ENCODE data around the gene ZC3H10. TPM values are rescaled to one million over a fixed set of nuclear protein-coding genes. Genes with fewer than 3 reads are reported as not detected.

The ZC3H10 gene
- polyA plus RNA-seq, 3 donors = 1.6 to 2.4 (median 1.9) TPM

DNA sequence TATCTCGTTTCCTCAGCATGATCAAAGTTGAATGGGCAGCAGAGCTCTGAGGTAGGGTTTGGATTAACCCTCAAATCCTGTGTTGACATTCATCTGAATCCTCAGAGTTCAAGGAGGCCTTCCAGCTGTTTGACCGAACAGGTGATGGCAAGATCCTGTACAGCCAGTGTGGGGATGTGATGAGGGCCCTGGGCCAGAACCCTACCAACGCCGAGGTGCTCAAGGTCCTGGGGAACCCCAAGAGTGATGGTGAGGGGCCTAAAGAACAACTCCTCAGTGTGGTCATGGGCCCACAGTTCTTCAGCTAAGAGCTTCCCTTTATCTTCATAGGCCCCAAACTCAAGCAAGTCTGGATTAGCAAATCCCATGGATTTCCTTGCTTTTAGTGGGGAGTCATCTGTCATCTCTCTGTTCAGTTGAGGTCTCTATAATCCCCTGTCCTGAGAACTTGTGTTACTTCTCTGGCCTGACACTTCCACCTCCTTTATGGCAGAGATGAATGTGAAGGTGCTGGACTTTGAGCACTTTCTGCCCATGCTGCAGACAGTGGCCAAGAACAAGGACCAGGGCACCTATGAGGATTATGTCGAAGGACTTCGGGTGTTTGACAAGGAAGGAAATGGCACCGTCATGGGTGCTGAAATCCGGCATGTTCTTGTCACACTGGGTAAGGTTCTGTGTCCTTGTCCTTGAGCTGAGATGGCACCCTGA is 41.6 kb downstream of the ZC3H10 start:
- 19 to 24% (median 19%) methylated on average over 8 of the region's 8 CpGs for WGBS, 3 donors
- no peak overlapping the region for H3K27ac ChIP-seq (ENCODE audit: low read depth, low read length)

DNA sequence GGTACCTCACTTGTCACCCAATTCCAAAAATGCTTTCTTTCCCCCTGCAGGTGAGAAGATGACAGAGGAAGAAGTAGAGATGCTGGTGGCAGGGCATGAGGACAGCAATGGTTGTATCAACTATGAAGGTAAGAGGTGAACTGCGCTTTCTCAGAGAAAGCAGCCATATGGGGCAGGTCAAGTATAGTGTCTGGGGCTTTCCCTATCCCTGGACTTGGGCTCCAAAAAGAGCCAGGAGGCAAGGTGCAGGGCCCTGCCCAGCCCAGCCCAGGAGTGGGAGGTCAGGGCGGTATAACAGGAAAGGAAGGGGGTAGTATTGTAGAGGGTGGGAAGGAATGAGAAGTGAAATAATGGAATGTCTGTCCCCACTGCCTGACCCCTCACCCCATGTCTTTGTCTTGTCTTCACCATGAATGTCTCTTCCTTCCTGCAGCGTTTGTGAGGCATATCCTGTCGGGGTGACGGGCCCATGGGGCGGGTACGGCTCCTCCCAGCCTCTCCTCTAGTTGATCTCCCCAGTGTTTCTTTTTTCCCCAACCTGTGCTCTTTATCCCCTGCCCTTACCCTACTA is 42.2 kb downstream of the ZC3H10 start:
- no peak overlapping the region for H3K27ac ChIP-seq (ENCODE audit: low read depth, low read length)
- 17 to 57% (median 26%) methylated on average over 7 of the region's 7 CpGs for WGBS, 3 donors

GRCh38 chr12:56160894-56161689 is 43.0 kb downstream of the ZC3H10 start:
- 69 to 72% (median 72%) methylated on average over 11 of the region's 11 CpGs for WGBS, 3 donors
- no peak overlapping the region for H3K27ac ChIP-seq (ENCODE audit: low read depth, low read length)

DNA sequence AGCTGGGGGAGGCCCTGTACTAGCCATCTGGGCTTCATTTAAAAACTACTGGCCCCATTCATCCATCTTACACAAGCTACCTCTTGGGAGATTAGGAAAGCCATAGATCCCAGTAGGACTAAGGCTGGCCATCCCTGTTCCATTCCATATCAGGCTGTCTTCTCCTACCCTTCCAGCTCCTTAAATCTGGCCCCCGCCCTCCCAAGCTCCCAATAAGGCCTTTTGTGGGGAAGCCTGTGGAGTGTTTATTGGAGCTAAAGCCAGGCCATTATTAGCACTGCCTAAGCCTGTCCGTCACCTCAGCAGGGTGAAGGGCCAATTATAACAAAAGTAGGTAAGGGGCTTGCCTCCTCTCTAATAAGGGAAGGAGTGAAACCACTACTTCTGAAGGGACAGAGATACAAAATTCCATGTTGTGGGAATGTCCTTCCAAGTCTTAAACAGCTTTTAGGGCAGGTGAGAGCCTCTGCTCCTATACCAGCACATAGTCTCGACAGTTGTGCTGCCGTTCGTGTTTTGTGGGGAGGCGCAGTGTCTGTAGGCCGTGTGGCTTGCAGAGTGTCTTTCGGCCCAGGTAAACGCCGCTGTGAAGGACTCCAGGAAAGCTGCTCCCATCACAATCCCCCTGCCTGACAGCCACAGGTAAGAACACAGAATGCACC is 43.8 kb downstream of the ZC3H10 start:
- no peak overlapping the region for H3K27ac ChIP-seq (ENCODE audit: low read depth, low read length)
- 80% methylated on average over 10 of the region's 10 CpGs for WGBS, 3 donors

DNA sequence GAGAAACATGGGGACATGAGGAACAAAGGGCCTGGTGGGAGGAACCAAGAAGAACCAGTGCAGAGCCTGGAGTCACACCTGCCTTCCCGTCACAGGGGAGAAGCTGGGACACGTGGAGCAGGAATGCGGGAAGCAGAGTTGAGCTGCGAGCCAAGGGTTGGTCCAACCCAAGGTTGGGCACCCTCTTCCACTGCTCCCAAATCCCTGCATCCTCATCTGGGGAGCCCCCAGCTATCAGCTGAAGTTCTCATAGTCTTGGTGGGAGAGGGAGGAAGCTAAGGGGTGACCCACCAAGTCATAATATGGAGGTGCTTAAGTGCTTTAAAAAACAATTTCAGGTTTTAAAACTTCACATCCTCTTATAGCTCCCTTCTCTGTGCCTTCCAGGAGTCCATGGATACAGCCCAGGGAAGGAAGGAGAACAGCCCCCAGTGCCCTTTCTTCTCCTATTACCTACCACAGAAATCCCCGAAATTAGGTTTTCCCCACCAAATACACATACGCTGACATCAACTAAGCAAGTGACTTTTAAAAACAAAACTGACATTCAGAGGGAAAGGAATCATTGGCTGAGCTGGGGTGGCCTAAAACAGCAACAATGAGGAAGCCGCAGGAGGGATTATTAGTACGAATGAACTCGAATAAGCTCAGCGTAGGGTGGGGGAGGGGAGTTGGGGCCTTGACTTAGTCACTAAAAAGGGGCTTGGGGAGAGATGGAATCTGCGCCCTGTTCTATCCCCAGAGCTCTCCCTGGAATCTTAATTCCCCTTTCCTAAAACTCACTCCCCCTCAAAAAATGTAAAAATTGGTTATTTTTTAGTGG is 44.6 kb downstream of the ZC3H10 start:
- WGBS, 3 donors = 65 to 71% (median 70%) methylated on average over 11 of the region's 11 CpGs
- H3K27ac ChIP-seq (ENCODE audit: low read depth, low read length) = no peak overlapping the region

GRCh38 chr12:56163533-56164344 is 45.7 kb downstream of the ZC3H10 start:
- no peak overlapping the region for H3K27ac ChIP-seq (ENCODE audit: low read depth, low read length)
- WGBS, 3 donors = 71 to 84% (median 80%) methylated on average over 11 of the region's 11 CpGs

- 89 to 92% (median 92%) methylated on average over 17 of the region's 17 CpGs for WGBS, 3 donors
- H3K27ac ChIP-seq (ENCODE audit: low read depth, low read length) = no peak overlapping the region
Observed at GRCh38 chr12:56164345-56164729, 46.3 kb downstream of the ZC3H10 start.

DNA sequence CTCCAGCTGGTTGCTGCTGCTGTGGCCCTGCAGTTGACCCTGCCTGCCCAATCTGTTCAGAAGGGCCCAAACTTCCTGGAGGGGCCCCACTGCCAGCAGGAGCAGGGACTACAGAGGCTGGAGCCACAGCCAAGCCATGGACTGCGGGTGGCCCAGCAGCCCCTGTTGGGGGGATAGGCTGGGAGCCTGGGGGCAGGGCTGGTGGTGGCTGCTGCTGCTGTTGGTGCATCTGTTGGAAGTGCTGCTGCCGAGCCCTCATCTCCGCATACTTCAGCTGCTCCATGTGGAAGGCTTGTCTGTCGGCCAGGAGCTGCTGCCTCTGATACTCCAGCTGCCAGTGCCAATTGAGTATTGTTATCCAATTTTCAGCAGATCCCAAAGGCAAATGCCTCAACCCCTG is 47.3 kb downstream of the ZC3H10 start:
- WGBS, 3 donors = 72 to 83% (median 77%) methylated on average over 4 of the region's 4 CpGs

GRCh38 chr12:56169229-56169759 is 51.2 kb downstream of the ZC3H10 start:
- 78 to 91% (median 86%) methylated on average over 10 to 11 of the region's 11 CpGs for WGBS, 3 donors
- no peak overlapping the region for H3K27ac ChIP-seq (ENCODE audit: low read depth, low read length)

More for the DNA sequence above, 47.3 kb downstream of the ZC3H10 start:
- H3K27ac ChIP-seq (ENCODE audit: low read depth, low read length) = no peak overlapping the region

DNA sequence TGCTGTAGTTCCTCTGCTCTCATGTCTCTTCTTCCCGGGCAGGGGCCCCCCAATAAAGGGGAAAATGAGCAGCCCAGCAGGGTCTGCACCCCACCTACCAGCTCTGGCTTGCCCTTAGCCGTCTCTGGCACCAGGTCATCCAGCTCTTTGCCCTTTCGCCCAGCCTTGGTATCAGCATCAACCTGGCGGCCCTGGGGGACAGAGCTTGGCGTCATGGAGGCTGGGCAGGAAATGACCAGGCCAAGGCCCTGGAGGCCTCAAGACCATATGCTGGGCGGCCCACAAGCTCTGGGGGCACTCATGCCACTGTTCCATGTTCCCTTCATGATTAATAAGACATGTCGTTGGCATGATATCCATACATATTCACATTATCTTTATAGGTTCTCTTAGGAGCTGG is 54.8 kb downstream of the ZC3H10 start:
- H3K27ac ChIP-seq (ENCODE audit: low read depth, low read length) = no peak overlapping the region
- WGBS, 3 donors = 82 to 93% (median 86%) methylated on average over 7 of the region's 7 CpGs

Other genes with a start within 250 kb of the ZC3H10 start
- 10 to 100 TPM; 16.8 to 33.6 (median 26.2) TPM for gene PYM1, start 190.4 kb upstream of the ZC3H10 start, polyA plus RNA-seq
- 10 to 100 TPM; 16.9 to 21.4 (median 17.4) TPM for gene DGKA, start 187.1 kb upstream of the ZC3H10 start, polyA plus RNA-seq
- 1 to 10 TPM in 2 of 3 donors, under 1 TPM in 1; 0.42 to 2.9 (median 1.7) TPM for gene PMEL, start 152.2 kb upstream of the ZC3H10 start, polyA plus RNA-seq
- 10 to 100 TPM in 2 of 3 donors, 1 to 10 TPM in 1; 9.2 to 20.8 (median 16.8) TPM for gene CDK2, start 151.4 kb upstream of the ZC3H10 start, polyA plus RNA-seq
- 10 to 100 TPM; 28.5 to 66.8 (median 47.4) TPM for gene RAB5B, start 144.2 kb upstream of the ZC3H10 start, polyA plus RNA-seq
- gene SUOX, start 121.0 kb upstream of the ZC3H10 start, polyA plus RNA-seq = 10 to 100 TPM in 2 of 3 donors, 1 to 10 TPM in 1; 10.0 to 27.8 (median 15.7) TPM
- 1 to 10 TPM; 1.5 to 4.9 (median 4.8) TPM for gene IKZF4, start 97.2 kb upstream of the ZC3H10 start, polyA plus RNA-seq
- 1,000 to 10,000 TPM; 1,111 to 1,459 (median 1,152) TPM for gene RPS26, start 76.3 kb upstream of the ZC3H10 start, polyA plus RNA-seq
- 10 to 100 TPM in 1 of 3 donors, 1 to 10 TPM in 2; 2.0 to 28.8 (median 4.5) TPM for gene ERBB3, start 38.1 kb upstream of the ZC3H10 start, polyA plus RNA-seq
- 100 to 1,000 TPM in 1 of 3 donors, 10 to 100 TPM in 2; 75.9 to 138 (median 83.2) TPM for gene PA2G4, start 13.7 kb upstream of the ZC3H10 start, polyA plus RNA-seq
- 1,000 to 10,000 TPM; 6,348 to 7,135 (median 6,380) TPM for gene RPL41, start 1.6 kb upstream of the ZC3H10 start, polyA plus RNA-seq
- 100 to 1,000 TPM in 1 of 3 donors, 10 to 100 TPM in 2; 61.4 to 304 (median 94.5) TPM for gene ESYT1, start 10.0 kb downstream of the ZC3H10 start, polyA plus RNA-seq
- 10 to 100 TPM; 15.5 to 88.5 (median 48.0) TPM for gene MYL6B, start 34.3 kb downstream of the ZC3H10 start, polyA plus RNA-seq
- gene MYL6, start 40.1 kb downstream of the ZC3H10 start, polyA plus RNA-seq = 1,000 to 10,000 TPM; 1,303 to 4,064 (median 3,695) TPM
- 10 to 100 TPM; 21.4 to 53.8 (median 48.7) TPM for gene SMARCC2, start 71.2 kb downstream of the ZC3H10 start, polyA plus RNA-seq
- 10 to 100 TPM; 15.3 to 51.7 (median 26.7) TPM for gene RNF41, start 103.7 kb downstream of the ZC3H10 start, polyA plus RNA-seq
- gene NABP2, start 106.1 kb downstream of the ZC3H10 start, polyA plus RNA-seq = 10 to 100 TPM; 20.9 to 22.3 (median 21.3) TPM
- 100 to 1,000 TPM in 1 of 3 donors, 1 to 10 TPM in 1, under 1 TPM in 1; 0.31 to 209 (median 1.0) TPM for gene SLC39A5, start 111.8 kb downstream of the ZC3H10 start, polyA plus RNA-seq
- gene ANKRD52, start 140.1 kb downstream of the ZC3H10 start, polyA plus RNA-seq = 1 to 10 TPM; 5.6 to 9.9 (median 9.7) TPM
- gene COQ10A, start 148.7 kb downstream of the ZC3H10 start, polyA plus RNA-seq = 10 to 100 TPM in 2 of 3 donors, 1 to 10 TPM in 1; 8.5 to 11.6 (median 11.1) TPM
- 100 to 1,000 TPM in 1 of 3 donors, 10 to 100 TPM in 2; 82.8 to 289 (median 83.0) TPM for gene CS, start 182.1 kb downstream of the ZC3H10 start, polyA plus RNA-seq
- gene CNPY2, start 197.7 kb downstream of the ZC3H10 start, polyA plus RNA-seq = 10 to 100 TPM; 86.3 to 99.0 (median 95.9) TPM
- gene PAN2, start 215.7 kb downstream of the ZC3H10 start, polyA plus RNA-seq = 10 to 100 TPM; 16.8 to 33.7 (median 29.8) TPM
- 1 to 10 TPM in 1 of 3 donors, under 1 TPM in 1, not detected in 1; 0.62 to 3.1 TPM for gene IL23A, start 220.6 kb downstream of the ZC3H10 start, polyA plus RNA-seq
- gene STAT2, start 241.8 kb downstream of the ZC3H10 start, polyA plus RNA-seq = 10 to 100 TPM; 32.5 to 58.4 (median 56.5) TPM
- gene APOF, start 244.6 kb downstream of the ZC3H10 start, polyA plus RNA-seq = under 1 TPM in 1 of 3 donors, not detected in 2; 0.03 TPM

Data from adipose tissue (tissue), 3 donors.